Stimulated activated CD8-positive, alpha-beta memory T cell treated with anti-CD3 and anti-CD28 coated beads, Interleukin-7, amount 100 ng/mL, for 1 hour (primary cell): ENCODE data around the gene MAP3K4.

ENCODE experiments used
- DNase-seq, 2 donors: peaks; one replicate each; pipeline ENCODE4 v3.0.0-alpha.2; 2020; ENCODE audit warnings: low read depth in 2 of 2

Gene MAP3K4

DNA sequence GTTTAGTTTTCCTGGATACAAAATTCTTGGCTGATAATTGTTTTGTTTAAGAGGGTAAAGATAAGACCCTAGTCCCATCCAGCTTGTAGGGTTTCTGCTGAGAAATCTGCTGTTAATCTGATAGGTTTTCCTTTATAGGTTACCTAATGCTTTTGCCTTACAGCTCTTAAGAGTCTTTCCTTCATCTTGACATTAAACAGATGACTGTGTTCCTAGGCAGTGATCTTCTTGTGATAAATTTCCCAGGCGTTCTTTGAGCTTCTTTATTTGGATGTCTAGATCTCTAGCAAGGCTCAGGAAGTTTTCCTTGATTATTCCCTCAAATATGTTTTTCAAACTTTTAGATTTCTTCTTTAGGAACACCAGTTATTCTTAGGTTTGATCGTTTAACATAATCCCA, 134.0 kb downstream of the MAP3K4 start:
- no peak for DNase-seq

DNA sequence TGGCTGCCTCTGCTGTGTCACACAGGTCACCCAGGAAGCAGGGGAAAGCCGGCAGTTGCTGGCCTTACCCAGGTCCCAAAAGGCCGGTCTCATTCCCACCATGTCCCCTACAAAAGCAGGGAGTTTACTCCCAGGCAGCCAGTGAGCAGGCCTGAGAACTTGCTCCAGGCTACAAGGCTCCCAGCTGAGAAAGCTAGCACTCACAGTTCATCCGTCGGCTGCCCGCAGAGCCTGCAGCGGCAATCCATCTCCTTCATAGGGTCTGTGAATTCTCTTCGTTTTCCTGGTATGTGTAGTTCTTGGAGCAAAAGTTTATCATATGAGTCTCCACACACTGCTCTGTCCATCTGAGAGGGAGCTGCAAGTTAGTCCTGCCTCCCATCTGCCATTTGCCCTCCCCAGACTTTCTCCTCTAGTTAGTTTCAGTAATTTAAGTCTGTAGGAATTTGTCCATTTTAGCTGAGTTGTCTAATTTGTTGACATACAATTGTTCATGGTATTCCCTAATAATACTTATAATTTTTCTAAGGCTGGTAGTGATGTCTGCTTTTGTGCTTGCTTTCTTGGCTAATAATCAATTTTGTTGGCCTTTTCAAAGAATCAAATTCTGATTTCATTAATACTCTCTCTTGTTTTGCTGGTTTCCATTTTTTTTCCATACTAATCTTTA, 135.6 kb downstream of the MAP3K4 start:
- DNase-seq = no peak

- no peak for DNase-seq
Observed at GRCh38 chr6:161128230-161128629, 136.7 kb downstream of the MAP3K4 start.

- DNase-seq = no peak
Observed at GRCh38 chr6:161128680-161129196, 137.2 kb downstream of the MAP3K4 start.

DNA sequence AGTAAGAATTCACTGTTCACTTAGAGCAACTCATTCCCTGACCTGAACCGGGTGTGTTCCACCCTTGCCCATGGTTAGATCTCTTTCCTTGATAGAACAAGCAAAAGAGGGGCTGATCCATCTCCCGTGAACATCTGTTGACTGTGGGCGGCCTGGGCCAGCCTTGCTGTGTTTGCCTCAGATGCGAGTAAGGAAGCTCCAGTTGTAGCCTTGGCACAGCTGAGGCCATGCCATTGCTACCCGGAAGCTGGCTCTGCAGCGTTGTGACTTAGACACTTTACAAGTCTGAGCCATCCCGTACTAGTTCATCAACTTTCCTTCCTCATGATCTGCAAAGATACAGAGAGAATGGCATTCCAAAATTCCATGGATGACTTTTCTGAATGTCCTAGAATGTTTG, 139.0 kb downstream of the MAP3K4 start:
- DNase-seq = no peak

- no peak for DNase-seq
Observed at GRCh38 chr6:161130967-161131766, 139.6 kb downstream of the MAP3K4 start.

DNA sequence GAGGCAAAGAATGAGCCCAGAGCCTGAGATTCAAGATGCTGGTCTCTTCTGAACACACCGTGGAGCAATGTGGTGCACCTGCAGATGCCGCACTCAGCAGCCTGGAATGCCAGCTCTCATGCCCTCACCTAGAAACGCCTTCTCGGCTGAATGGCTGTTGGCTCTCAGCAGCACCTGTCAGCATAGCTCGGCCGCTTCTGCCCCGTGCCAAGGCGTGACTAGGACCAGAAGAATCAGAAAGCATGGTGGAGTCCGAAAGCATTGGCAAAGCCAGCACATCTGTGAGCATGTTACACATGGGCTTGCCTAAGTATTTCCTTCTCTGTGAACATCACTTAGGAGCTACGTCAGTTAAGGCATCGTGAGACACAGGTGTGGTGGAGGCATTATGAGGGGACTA, 140.8 kb downstream of the MAP3K4 start:
- no peak for DNase-seq

GRCh38 chr6:161133963-161134362, 142.4 kb downstream of the MAP3K4 start:
- no peak for DNase-seq

GRCh38 chr6:161134550-161135298, 143.2 kb downstream of the MAP3K4 start:
- no peak for DNase-seq

GRCh38 chr6:161135695-161136591, 144.4 kb downstream of the MAP3K4 start:
- no peak for DNase-seq

GRCh38 chr6:161136655-161137054, 145.1 kb downstream of the MAP3K4 start:
- no peak for DNase-seq

DNA sequence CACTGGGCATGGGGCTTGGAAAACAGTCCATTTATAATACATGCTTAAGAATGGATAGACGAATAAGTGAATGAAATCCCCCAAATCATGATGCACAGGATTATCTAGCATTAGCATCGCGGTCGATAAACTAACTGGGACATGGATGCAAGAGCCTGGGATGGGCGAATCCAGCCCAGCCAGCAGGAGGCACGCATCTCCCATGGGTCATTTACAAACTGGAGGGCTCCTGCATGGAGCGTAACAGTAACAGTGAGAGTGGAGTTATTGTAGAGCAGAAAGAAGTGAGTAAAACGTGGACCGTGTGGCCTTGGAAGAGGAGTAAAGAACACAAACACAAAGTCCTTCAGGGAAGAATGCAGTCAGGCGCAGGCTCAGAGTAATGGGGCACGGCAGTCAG, 145.8 kb downstream of the MAP3K4 start:
- DNase-seq = no peak

GRCh38 chr6:161137839-161138542, 146.4 kb downstream of the MAP3K4 start:
- DNase-seq = no peak

- no peak for DNase-seq
Observed at GRCh38 chr6:161138543-161139303, 147.2 kb downstream of the MAP3K4 start.

DNA sequence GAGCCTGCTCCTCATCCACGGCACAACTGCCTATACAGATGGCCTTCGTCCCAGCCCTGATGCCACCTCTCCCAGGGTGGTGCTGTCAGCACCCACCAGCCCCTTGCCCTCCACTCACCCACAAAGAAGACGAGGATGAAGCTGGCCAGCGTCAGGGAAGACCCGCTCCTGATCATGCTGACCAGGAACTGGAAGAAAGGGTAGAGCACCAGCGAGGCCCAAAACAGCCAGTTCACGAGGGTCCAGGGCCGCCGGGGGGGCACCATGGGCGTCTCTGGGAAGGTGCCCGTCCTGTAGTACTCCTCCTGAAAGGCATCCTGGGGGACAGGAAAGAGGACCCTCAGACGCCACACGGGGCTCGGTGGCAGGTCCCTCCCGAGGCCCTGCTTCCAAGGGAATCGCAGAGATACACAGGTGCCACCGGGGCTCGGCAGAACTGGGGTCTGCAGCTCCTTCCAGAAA, 147.8 kb downstream of the MAP3K4 start:
- DNase-seq = no peak

DNA sequence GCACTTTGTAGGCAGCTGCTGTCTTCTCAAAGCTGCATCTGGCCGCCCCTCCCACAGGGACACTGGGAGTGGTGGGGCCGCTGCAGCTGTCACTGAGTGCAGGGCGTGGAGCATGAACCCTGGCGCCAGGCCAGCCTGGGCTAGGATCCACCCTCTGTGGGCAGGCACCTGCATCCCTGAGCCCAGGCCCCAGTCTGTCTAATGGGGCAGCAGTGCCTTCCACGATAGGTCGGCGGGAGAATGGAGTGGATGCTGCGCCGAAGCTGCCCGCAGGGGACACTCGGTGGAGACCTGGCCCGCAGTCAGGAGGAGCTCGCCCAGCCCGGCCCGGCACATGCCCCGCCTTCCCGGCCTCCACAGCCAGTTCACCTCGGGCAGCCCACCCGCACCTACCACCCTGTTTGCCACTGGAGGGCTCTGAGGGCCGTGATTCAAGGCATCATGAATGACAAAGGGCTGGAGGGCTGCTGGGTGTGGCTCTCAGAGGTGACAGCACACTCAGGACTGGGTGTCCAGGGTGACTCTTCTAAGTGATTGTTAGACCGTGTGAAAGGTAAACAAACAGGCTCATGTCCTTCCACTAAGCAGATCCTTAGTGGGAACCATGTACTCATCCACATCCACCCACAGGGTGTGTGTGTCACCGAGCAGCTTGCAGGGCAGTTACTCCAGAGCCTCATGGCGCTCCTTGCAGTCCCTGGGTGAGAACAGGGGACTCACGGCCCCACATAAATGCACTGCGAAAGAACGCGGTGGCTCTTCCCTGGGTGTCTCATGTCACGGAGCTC, 148.4 kb downstream of the MAP3K4 start:
- no peak for DNase-seq

DNA sequence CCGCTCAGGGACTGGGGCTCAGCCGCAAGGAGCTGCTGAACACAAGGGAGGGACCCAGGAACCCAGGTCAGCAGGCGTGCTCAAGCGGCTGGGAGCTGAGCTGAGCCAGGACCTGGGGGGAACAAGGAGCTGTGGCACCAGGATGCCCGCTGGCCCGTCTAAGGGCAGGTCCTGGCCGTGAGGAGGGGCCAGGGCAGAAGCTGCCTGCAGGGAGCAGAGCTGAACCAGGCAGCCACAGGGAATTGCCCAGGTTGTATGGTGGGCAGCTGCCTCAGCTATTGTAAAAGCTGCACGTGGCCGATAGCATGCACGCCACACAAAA, 148.9 kb downstream of the MAP3K4 start:
- no peak for DNase-seq

DNA sequence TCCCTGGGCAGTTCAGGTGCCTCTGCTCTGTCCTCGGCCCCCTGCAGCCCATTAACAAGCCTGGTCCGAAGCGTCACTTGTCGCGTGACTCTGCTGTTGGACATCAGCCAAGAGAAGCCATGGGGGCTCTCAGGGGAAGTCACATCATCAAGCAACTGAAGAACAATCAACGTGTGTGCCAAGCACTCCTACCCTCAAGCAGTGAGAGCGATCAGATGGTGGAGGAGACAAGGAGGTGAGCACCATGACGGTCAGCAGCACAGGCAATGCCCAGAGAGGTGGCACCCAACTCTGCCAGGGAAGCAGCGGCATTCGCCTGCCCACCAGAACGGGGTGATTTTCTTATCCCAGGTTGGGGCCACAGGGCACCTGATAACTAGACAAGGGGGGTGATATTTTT, 149.6 kb downstream of the MAP3K4 start:
- DNase-seq = no peak

- DNase-seq = no peak
Observed at GRCh38 chr6:161142957-161143296, 151.4 kb downstream of the MAP3K4 start.
